Islet precursor cell (in vitro differentiated cells): ENCODE results near the gene HACD1.
A peak's percentile ranks its signal among the peaks of the same experiment; 100 is the strongest.

Source experiments
- DNase-seq: peaks from one replicate; pipeline ENCODE4 v3.0.0-alpha.2; 2018

HACD1 gene

DNA sequence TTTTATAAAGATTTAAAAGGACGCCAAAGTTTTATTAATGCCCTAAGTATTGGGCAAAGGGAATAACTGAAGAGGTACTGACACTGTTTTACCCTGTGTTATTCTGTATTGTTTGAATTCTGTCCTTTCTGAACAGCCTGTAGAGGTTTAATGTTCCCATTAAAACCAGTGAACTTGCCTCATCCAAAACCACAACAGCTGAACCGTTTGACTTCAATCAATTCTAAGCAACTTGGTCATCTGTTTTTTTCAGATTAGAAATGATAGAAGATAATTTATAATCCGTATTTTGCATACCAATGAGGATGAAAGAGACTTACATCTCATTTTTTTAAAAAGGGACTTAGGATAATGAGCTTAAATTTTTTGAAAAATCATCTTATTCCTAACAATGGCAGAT, 40.4 kb downstream of the HACD1 start:
- DNase-seq = no peak

DNA sequence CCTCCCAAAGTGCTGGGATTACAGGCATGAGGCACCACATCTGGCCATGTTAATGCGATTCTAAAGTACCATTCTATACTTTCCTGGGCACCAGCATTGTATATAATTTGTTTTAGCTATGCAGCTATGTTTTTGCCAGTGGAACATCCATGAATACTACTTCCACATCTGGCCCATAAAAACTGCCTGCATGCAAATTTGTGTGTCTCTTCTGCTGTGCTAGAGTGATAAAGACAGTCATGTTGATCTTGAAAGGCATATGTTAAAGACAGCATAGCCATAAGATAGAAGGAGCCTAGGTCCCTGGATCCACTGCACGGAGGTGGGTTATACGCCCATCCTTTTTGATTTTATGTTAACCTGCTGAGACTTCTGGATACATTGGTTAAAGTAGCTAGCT, 52.3 kb downstream of the HACD1 start:
- DNase-seq = peak; percentile 2

GRCh38 chr10:17563452-17563851, 53.7 kb downstream of the HACD1 start:
- DNase-seq = no peak

- DNase-seq = no peak
Observed at GRCh38 chr10:17562614-17563013, 54.6 kb downstream of the HACD1 start.

DNA sequence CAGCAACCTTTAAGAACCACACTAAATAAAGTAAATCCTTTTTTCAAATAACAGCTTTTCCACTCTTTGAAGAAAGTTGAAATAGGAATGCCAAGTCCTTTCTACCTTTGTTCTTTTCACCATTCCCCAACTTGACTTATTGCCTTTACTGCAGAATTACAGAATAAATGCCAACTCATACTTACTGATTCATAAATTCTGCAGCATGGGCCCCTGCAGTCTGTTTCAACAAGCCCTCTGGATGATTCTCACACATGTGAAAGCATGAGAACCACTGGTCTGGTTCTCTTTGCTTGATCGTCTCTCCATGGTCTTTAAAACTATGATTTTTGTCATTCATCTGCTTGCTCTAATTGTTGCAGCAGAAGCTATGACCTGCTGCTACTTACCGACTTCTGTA, 56.1 kb downstream of the HACD1 start:
- DNase-seq = no peak

- DNase-seq = no peak
Observed at GRCh38 chr10:17557459-17557858, 59.7 kb downstream of the HACD1 start.

DNA sequence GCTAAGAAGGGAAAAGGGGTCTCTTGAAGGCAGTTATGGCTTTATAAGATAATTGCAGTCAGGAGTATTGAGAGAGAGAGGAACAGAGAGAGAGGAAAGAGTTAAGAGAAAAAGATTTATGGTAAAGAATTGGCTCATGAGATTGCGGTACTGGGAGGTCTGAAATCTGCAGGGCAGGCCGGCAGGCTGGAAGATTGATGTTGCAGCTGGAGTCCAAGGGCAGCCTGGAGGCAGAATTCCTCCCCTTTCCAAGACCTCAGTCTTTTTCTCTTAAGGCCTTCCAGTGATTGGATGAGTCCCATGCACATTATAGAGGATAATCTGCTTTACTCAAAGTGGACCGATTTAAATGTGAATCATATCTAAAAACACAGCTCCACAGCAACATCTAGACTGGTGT, 68.4 kb downstream of the HACD1 start:
- DNase-seq = no peak

- DNase-seq = no peak
Observed at GRCh38 chr10:17548162-17548561, 69.0 kb downstream of the HACD1 start.

DNA sequence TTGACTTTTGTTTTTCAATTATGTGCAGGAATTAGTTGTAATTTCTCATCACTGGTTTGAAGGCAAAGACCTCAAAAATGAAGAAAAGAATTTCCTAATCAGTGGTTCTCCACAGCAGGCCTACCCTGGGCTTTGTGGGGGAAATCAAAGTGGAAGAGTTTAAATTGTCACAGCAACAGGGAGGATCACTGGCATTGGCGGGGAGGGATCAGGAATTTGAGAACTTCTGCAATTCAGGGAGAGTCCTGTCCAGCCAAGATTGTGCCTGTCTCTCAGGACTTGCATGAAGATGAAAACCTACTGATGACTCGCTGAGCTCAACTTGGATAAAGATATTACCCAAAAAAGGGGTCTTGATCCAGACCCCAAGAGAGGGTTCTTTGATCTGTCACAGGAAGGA, 70.1 kb downstream of the HACD1 start:
- no peak for DNase-seq

DNA sequence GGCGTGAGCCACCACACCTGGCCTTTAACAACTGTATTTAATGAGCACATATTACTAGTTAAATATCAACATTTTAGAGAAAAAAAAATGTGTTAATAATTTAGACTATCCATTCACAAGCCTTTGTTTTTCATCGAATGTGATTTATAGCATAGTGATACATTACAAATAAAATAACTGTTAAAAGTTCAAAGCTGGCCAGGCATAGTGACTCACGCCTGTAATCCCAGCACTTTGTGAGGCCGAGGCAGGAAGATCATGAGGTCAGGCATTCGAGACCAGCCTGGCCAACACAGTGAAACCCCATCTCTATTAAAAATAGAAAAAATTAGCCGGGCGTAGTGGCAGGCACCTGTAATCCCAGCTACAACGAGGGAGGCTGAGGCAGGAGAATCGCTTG, 72.7 kb downstream of the HACD1 start:
- DNase-seq = no peak
